ENCODE results near the gene WASHC2A.

DNA sequence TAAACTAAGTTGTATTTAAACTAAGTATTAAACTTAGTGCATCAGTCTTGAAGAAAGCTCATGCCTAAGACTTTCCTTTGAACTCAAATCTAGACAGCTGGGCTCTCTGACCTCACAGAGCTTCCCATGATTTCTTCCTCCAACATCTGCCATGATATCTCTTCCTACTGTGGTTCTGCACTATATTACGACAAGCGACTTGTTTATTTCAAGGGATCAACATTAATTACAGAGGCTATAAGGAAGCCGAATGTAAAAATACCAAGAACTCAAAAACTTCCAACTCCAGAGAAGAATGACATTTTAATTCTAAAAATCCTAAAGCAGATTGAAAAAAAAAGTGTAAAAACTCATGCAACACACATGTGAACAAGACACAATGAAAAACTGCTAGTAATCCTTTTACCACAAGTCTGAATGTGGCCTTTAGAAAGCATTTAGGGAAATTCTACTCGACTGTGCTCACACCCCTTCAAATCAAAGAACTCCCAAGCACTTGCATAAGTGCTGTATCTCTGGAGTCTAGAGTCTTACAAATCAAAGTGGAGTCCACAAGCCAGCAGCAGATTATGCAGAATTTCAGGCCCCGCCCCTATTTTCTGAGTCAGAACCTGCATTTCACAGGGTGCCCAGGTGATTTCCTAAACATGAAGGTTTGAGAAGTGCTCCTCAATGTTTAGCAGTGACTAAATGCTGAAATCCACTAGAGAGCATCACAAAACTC lies 22.7 kb upstream of the WASHC2A start:
- TF ChIP-seq, protein P1, sequence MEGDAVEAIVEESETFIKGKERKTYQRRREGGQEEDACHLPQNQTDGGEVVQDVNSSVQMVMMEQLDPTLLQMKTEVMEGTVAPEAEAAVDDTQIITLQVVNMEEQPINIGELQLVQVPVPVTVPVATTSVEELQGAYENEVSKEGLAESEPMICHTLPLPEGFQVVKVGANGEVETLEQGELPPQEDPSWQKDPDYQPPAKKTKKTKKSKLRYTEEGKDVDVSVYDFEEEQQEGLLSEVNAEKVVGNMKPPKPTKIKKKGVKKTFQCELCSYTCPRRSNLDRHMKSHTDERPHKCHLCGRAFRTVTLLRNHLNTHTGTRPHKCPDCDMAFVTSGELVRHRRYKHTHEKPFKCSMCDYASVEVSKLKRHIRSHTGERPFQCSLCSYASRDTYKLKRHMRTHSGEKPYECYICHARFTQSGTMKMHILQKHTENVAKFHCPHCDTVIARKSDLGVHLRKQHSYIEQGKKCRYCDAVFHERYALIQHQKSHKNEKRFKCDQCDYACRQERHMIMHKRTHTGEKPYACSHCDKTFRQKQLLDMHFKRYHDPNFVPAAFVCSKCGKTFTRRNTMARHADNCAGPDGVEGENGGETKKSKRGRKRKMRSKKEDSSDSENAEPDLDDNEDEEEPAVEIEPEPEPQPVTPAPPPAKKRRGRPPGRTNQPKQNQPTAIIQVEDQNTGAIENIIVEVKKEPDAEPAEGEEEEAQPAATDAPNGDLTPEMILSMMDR (IDR thresholded peaks at IDR 0.05), result no peak
- TF ChIP-seq POLR2A (IDR thresholded peaks at IDR 0.05), result no peak
